ENCODE results near the gene ST6GALNAC2.

Gene ST6GALNAC2

GRCh38 chr17:76598004-76598439 lies 12.4 kb upstream of the ST6GALNAC2 start:
- no peak for TF ChIP-seq CTCF (IDR thresholded peaks at IDR 0.05; ENCODE audit: low read depth, low read length, missing control alignments)
- no peak for DNase-seq (ENCODE audit: low read depth)
- no peak overlapping the region for H3K4me3 ChIP-seq (ENCODE audit: low read depth, low read length)

DNA sequence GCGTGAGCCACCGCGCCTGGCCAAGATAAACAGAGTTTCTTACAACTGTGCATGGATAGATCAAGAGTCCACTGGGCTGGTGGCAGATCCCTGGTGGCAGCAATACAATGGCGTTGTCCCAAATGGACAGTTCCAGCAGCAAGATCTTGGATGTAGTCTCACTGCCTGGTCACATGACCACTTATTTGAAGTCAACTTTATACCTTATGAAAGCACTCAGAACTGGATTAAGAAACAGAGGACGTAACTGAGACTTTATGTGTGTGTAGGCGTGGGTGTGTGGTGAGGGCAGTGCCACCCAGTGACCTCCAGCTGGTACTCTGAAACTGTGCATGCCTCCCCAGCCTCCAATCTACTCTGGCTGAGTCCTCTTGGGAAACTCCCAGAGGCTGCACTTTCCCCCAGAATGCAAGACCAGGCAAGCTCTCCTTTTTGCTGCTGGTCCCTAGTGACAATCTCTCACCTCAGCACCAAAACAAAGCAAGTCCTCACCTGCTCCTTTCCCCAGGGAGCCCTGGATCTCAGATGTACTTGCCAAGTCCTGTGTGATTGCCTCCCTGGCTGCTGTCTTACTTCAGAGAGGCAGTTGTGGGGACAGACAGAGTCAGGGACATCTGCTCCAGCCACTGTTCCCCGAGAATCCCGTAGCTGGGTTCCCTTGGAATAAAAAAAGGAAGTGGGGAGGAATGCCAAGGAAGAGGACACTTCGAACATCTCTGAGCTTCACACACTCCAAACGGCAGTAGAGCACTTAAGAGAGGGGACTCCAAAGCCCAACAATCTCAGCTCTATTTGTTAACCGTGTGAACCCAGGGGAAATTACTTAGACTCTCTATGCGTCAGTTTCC lies 11.7 kb upstream of the ST6GALNAC2 start:
- no peak overlapping the region for H3K4me3 ChIP-seq (ENCODE audit: low read depth, low read length)
- no peak for DNase-seq (ENCODE audit: low read depth)
- TF ChIP-seq CTCF (IDR thresholded peaks at IDR 0.05; ENCODE audit: low read depth, low read length, missing control alignments): no peak

DNA sequence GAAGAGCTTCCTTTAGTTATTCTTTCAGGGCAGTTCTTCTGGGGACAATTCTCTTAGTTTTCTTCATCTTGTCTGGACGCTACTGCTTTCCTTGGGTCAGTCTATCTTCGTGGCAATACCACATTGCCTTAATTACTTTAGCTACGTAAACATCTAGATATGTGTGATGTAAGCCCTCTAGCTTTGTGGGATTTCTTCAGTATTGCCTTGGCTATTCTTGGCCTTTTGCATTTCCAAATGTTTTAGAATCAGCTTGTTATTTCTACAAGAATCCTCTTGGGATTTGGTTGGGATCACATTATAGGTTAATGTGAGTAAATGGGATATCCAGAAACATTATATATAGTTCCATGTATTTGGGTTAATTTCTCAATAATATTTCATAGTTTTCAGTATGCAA lies 9.0 kb upstream of the ST6GALNAC2 start:
- TF ChIP-seq CTCF (IDR thresholded peaks at IDR 0.05; ENCODE audit: low read depth, low read length, missing control alignments): no peak
- H3K4me3 ChIP-seq (ENCODE audit: low read depth, low read length): no peak overlapping the region
- DNase-seq (ENCODE audit: low read depth): no peak

- TF ChIP-seq CTCF (IDR thresholded peaks at IDR 0.05; ENCODE audit: low read depth, low read length, missing control alignments): no peak
- H3K4me3 ChIP-seq (ENCODE audit: low read depth, low read length): no peak overlapping the region
- DNase-seq (ENCODE audit: low read depth): no peak
Measured at GRCh38 chr17:76593959-76594358, 8.3 kb upstream of the ST6GALNAC2 start.

DNA sequence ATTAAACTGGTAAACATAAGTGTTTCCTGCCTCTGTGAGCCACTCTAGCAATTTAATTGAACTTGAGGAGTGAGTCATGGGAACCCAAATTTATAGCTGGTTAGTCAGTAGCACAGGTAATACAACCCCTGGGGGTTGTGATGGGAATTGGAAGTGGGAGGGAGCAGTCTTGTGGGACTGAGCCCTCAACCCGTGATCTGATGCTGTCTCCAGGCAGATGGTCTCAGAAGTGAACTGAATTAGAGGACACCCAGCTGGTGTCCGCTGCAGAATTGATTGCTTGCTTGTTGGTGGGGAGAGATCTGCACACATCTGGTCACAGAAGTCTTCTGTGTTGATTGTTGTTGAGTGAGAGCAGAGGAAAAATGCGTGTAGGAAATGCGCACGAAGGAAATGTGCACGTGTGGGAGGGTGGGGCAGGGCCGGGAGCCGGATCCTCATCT lies 7.7 kb upstream of the ST6GALNAC2 start:
- no peak for TF ChIP-seq CTCF (IDR thresholded peaks at IDR 0.05; ENCODE audit: low read depth, low read length, missing control alignments)
- H3K4me3 ChIP-seq (ENCODE audit: low read depth, low read length): no peak overlapping the region
- no peak for DNase-seq (ENCODE audit: low read depth)

- TF ChIP-seq CTCF (IDR thresholded peaks at IDR 0.05; ENCODE audit: low read depth, low read length, missing control alignments): no peak
- DNase-seq (ENCODE audit: low read depth): no peak
Measured at GRCh38 chr17:76588182-76588581, 2.5 kb upstream of the ST6GALNAC2 start.

More at GRCh38 chr17:76588182-76588581, 2.5 kb upstream of the ST6GALNAC2 start:
- no peak overlapping the region for H3K4me3 ChIP-seq (ENCODE audit: low read depth, low read length)
